K562 (cell line): Measurements from ENCODE around the gene DNAJB11. TPM values are rescaled to one million over a fixed set of nuclear protein-coding genes. Genes with fewer than 3 reads are reported as not detected.
A peak's percentile ranks its signal among the peaks of the same experiment; 100 is the strongest.

Source experiments
- ARNT ChIP-seq, 2 experiments: fragments of 450-650 bp; IDR thresholded peaks; 2 replicates each; pipeline ENCODE4 v1.6.1; 2016; ENCODE audit warnings: mild to moderate bottlenecking in 1 of 2
- BMI1 ChIP-seq: fragments of 150-350 bp; IDR thresholded peaks from 2 replicates; pipeline ENCODE4 v1.6.1; 2014; ENCODE audit warnings: low read length
- CC2D1A ChIP-seq: fragments of 450-650 bp; IDR thresholded peaks from 2 replicates; pipeline ENCODE4 v1.6.1; 2017; ENCODE audit warnings: mild to moderate bottlenecking
- HDGF ChIP-seq: fragments of 450-650 bp; IDR thresholded peaks from 2 replicates; pipeline ENCODE4 v1.6.1; 2016
- HEY1 ChIP-seq: fragments of 250-450 bp; sonication (Bioruptor Pico); IDR thresholded peaks from 2 replicates; pipeline ENCODE4 v1.5.0; 2020; ENCODE audit warnings: mild to moderate bottlenecking, moderate library complexity, borderline replicate concordance
- HNRNPUL1 ChIP-seq: fragments of 200-400 bp; formaldehyde crosslinking; IDR thresholded peaks from 2 replicates; pipeline ENCODE4 v1.6.1; 2017; ENCODE audit warnings: low read length
- MED1 ChIP-seq: sonication (generic); formaldehyde crosslinking; IDR thresholded peaks from 2 replicates; pipeline ENCODE4 v1.8.1; 2023; ENCODE audit warnings: missing genetic modification reagents, borderline replicate concordance
- POLR2A ChIP-seq: fragments of 450-650 bp; conservative IDR thresholded peaks from 2 replicates; pipeline ENCODE4 v1.6.1; 2016
- PRPF4 ChIP-seq: fragments of 200-400 bp; formaldehyde crosslinking; IDR thresholded peaks from one replicate; pipeline ENCODE4 v1.6.1; 2017; ENCODE audit warnings: low read length, low read depth, mild to moderate bottlenecking; ENCODE audit not compliant: insufficient read depth, poor library complexity, severe bottlenecking
- RBM15 ChIP-seq: fragments of 200-400 bp; formaldehyde crosslinking; IDR thresholded peaks from 2 replicates; pipeline ENCODE4 v1.6.1; 2018; ENCODE audit warnings: mild to moderate bottlenecking, low read length, moderate library complexity; ENCODE audit not compliant: insufficient read depth
- STAT5B ChIP-seq: fragments of 250-450 bp; sonication (Bioruptor Pico); IDR thresholded peaks from 2 replicates; pipeline ENCODE4 v1.8.0; 2021; ENCODE audit warnings: mild to moderate bottlenecking, inconsistent platforms
- TSC22D4 ChIP-seq: fragments of 450-650 bp; IDR thresholded peaks from 2 replicates; pipeline ENCODE4 v1.6.1; 2016; ENCODE audit warnings: missing genetic modification characterization, missing biosample characterization, control low read depth
- ZBTB1 ChIP-seq: sonication (generic); formaldehyde crosslinking; IDR thresholded peaks from 2 replicates; pipeline ENCODE4 v1.8.1; 2023; ENCODE audit warnings: missing genetic modification reagents, low read depth, mild to moderate bottlenecking, borderline replicate concordance
- ZNF324 ChIP-seq: fragments of 250-450 bp; sonication (Bioruptor Pico); IDR thresholded peaks from 2 replicates; pipeline ENCODE4 v1.4.0; 2020; ENCODE audit warnings: mild to moderate bottlenecking
- polyA plus RNA-seq, 8 experiments: library from polyadenylated mRNA; depleted of rRNA in 4 of 8; stranded (reverse) in 5 of 8; unstranded in 3 of 8; fragments of >200 nt; fragmentation: Nextera tagmentation in 2 of 8; fragmentation: Illumina TruSeq in 1 of 8; extraction: Ambion mirVana in 2 of 8; extraction: Trizol in 1 of 8; gene quantifications; 2 replicates each; pipeline versions ENCODE4 v1.2.1 to v1.2.3, GENCODE V29; 2011 to 2014; ENCODE audit warnings: inconsistent platforms in 1 of 8, missing spikeins in 1 of 8
- total RNA-seq, 7 experiments: library from RNA; depleted of rRNA in 6 of 7; stranded (reverse); fragments of >200 nt in 6 of 7; fragmentation: Illumina TruSeq in 2 of 7; extraction: Trizol in 2 of 7; gene quantifications; 2 replicates each; pipeline versions ENCODE4 v1.2.1 to v1.2.3, GENCODE V29; 2011 to 2021; ENCODE audit warnings: low replicate concordance in 1 of 7
- TF ChIP-seq, protein P1 (sequence below): sonication (generic); formaldehyde crosslinking; IDR thresholded peaks from 2 replicates; pipeline ENCODE4 v1.8.0; 2022; ENCODE audit warnings: mild to moderate bottlenecking, missing genetic modification reagents
- TF ChIP-seq, protein P2 (sequence below), 2 experiments: fragments of 450-650 bp in 1 of 2; sonication (generic) in 1 of 2; formaldehyde crosslinking in 1 of 2; IDR thresholded peaks; 2 replicates each; pipeline versions ENCODE4 v1.7.1 to v1.9.0; 2016 to 2022; ENCODE audit warnings: inconsistent platforms in 1 of 2, mild to moderate bottlenecking in 1 of 2, missing genetic modification reagents in 1 of 2

Gene DNAJB11
- total and polyA plus RNA-seq, 9 of the 15 experiments (the other 6 are each of a cell fraction or from before 2014, with no cell fraction given), result 14.8 to 74.7 (median 63.8) TPM

DNA sequence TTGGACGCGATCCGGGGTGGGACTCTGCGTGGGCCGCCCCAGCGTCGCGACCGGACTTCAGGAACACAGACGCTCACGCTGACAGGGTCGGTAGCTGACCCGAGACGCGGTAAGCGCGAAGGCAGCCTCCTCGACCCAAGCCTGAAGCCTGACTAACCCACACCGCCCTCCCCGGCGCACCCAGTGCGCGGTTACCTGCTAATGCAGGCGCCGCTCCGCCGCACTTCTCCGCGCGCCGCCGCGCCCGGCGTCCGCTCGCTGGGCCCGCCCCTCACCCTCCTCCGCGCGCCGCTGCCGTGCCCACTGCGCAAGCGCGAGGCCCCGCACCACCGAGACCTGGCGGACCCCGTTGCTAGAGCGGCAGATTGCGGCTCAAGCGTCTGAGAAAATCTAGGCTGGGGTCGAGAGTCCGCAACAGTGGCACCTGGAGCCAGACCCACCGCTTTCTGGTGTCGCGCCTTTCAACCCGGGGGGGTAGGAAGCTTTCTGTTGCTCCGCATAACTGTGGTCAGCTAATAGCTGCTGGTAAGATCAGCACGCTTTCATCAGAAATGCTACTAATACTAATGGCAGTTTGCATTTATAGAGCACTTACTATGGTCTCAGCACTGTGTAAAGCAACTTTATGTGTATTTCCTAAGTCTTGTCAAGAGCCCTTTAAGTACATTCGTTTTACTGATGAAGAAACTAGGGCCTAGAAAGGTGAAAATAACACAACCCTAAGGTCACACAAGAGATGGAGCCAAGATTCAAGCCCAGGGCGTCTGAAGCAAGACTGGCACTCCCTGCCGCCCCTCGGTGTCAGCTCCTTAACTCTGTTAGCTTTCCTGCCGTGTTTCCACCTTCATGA, 3.2 kb upstream of the DNAJB11 start, which contains the start of gene TBCCD1 (continued):
- TF ChIP-seq ZBTB1 (CRISPR knock-in tag) (no peak; the same call in 1 of the 2 replicates), POLR2A (peak; percentile 94), ARNT (IDR thresholded peaks at IDR 0.05) (0 out of 4 replicates have a peak, but pooled peaks of 1 of the 2 experiments have one; percentile 25), ZNF324 (CRISPR knock-in tag) (no peak), BMI1 (no peak), CC2D1A (no peak), TSC22D4 (no peak), HDGF (no peak), HNRNPUL1 (no peak), MED1 (no peak), STAT5B (no peak), PRPF4 (no peak), RBM15 (no peak), HEY1 (CRISPR knock-in tag) (no peak)
- TF ChIP-seq, protein P1, sequence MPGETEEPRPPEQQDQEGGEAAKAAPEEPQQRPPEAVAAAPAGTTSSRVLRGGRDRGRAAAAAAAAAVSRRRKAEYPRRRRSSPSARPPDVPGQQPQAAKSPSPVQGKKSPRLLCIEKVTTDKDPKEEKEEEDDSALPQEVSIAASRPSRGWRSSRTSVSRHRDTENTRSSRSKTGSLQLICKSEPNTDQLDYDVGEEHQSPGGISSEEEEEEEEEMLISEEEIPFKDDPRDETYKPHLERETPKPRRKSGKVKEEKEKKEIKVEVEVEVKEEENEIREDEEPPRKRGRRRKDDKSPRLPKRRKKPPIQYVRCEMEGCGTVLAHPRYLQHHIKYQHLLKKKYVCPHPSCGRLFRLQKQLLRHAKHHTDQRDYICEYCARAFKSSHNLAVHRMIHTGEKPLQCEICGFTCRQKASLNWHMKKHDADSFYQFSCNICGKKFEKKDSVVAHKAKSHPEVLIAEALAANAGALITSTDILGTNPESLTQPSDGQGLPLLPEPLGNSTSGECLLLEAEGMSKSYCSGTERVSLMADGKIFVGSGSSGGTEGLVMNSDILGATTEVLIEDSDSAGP (CRISPR knock-in tag), result no peak
- TF ChIP-seq, protein P2, sequence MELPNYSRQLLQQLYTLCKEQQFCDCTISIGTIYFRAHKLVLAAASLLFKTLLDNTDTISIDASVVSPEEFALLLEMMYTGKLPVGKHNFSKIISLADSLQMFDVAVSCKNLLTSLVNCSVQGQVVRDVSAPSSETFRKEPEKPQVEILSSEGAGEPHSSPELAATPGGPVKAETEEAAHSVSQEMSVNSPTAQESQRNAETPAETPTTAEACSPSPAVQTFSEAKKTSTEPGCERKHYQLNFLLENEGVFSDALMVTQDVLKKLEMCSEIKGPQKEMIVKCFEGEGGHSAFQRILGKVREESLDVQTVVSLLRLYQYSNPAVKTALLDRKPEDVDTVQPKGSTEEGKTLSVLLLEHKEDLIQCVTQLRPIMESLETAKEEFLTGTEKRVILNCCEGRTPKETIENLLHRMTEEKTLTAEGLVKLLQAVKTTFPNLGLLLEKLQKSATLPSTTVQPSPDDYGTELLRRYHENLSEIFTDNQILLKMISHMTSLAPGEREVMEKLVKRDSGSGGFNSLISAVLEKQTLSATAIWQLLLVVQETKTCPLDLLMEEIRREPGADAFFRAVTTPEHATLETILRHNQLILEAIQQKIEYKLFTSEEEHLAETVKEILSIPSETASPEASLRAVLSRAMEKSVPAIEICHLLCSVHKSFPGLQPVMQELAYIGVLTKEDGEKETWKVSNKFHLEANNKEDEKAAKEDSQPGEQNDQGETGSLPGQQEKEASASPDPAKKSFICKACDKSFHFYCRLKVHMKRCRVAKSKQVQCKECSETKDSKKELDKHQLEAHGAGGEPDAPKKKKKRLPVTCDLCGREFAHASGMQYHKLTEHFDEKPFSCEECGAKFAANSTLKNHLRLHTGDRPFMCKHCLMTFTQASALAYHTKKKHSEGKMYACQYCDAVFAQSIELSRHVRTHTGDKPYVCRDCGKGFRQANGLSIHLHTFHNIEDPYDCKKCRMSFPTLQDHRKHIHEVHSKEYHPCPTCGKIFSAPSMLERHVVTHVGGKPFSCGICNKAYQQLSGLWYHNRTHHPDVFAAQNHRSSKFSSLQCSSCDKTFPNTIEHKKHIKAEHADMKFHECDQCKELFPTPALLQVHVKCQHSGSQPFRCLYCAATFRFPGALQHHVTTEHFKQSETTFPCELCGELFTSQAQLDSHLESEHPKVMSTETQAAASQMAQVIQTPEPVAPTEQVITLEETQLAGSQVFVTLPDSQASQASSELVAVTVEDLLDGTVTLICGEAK (IDR thresholded peaks at IDR 0.05), result peak; percentile 72
- TF ChIP-seq, protein P2 (CRISPR knock-in tag; IDR thresholded peaks at IDR 0.05), result no peak
